HepG2 (cell line): Measurements from ENCODE around the gene GCH1. TPM values are rescaled to one million over a fixed set of nuclear protein-coding genes. Genes with fewer than 3 reads are reported as not detected.

Source experiments
- ATAC-seq: fragments of 200-7000 bp; cut with Tn5 transposase; 3 replicates; pipeline ENCODE4 v1.9.1; 2020; ENCODE audit warnings: mild to moderate bottlenecking, moderate library complexity
- BruUV-seq: library from RNA; stranded (reverse); fragments of 400-500 nt; replicated peaks from 2 replicates; lab custom pipeline; 2021; lab: Mats Ljungman, UMichigan
- CTCF ChIA-PET: fragments of 300-600 bp; formaldehyde crosslinking; extraction: SDS; loops from one replicate; lab custom pipeline; 2021; ENCODE audit warnings: low total read pairs, inconsistent platforms, low intra/inter-chr PET ratio; lab: Yijun Ruan, JAX
- POLR2A ChIA-PET: fragments of 350-600 bp; sonication (Branson Sonifier 250); formaldehyde crosslinking; loops from one replicate; lab custom pipeline; 2020; ENCODE audit warnings: antibody characterized with exemption, inconsistent platforms; lab: Yijun Ruan, JAX
- DNase-seq: peaks from one replicate; pipeline ENCODE4 v3.0.0-alpha.2; 2015; ENCODE audit warnings: low spot score
- FAIRE-seq: peaks from 3 replicates; lab custom pipeline; 2011; peaks lifted over from hg19 to GRCh38; lab: Jason Lieb, UNC
- H2AFZ ChIP-seq: one replicate; pipeline ENCODE4 v1.6.1; 2011; ENCODE audit warnings: low read length, inconsistent platforms
- H3K27ac ChIP-seq: fragments of 300-600 bp; 3 replicates; pipeline ENCODE4 v1.8.0; 2011; ENCODE audit warnings: mixed run types, mild to moderate bottlenecking, mixed read lengths, low read length, inconsistent platforms; ENCODE audit not compliant: insufficient read depth; ENCODE audit errors: extremely low read length
- H3K27me3 ChIP-seq, 2 experiments: fragments of 200-600 bp in 1 of 2; 2 replicates in 1 of 2; 3 replicates in 1 of 2; pipeline versions ENCODE4 v1.6.0 to v1.8.0; 2011; ENCODE audit warnings: low read length in 2 of 2, mild to moderate bottlenecking in 2 of 2, moderate library complexity in 2 of 2, inconsistent platforms in 1 of 2; ENCODE audit not compliant: insufficient read depth in 2 of 2, control insufficient read depth in 1 of 2
- H3K36me3 ChIP-seq, 2 experiments: fragments of 200-600 bp in 1 of 2; replicated peaks in 1 of 2; 2 replicates in 1 of 2; 3 replicates in 1 of 2; pipeline versions ENCODE4 v1.5.1 to v1.8.0; 2011; ENCODE audit warnings: low read length in 2 of 2, inconsistent platforms in 1 of 2; ENCODE audit not compliant: insufficient read depth in 2 of 2, control insufficient read depth in 1 of 2
- H3K4me1 ChIP-seq: 2 replicates; pipeline ENCODE4 v1.5.1; 2012; ENCODE audit warnings: low read length, inconsistent platforms; ENCODE audit not compliant: insufficient read depth
- H3K4me2 ChIP-seq: 2 replicates; pipeline ENCODE4 v1.6.0; 2011; ENCODE audit warnings: low read depth, low read length, inconsistent platforms
- H3K4me3 ChIP-seq, 3 experiments: fragments of 200-600 bp in 1 of 3; sonication (generic), shearing (Covaris generic) in 1 of 3; replicated peaks in 1 of 3; 2 replicates each; pipeline ENCODE4 v1.5.1; 2011 to 2016; ENCODE audit warnings: low read length in 3 of 3, inconsistent platforms in 2 of 3, low read depth in 2 of 3, mild to moderate bottlenecking in 2 of 3, control low read depth in 1 of 3, mixed read lengths in 1 of 3; ENCODE audit not compliant: insufficient read depth in 1 of 3
- H3K79me2 ChIP-seq: one replicate; pipeline ENCODE4 v1.6.1; 2011; ENCODE audit warnings: low read length, inconsistent platforms; ENCODE audit not compliant: insufficient read depth
- H3K9ac ChIP-seq: 2 replicates; pipeline ENCODE4 v1.6.0; 2011; ENCODE audit warnings: mild to moderate bottlenecking, low read depth, low read length, inconsistent platforms; ENCODE audit not compliant: insufficient read depth
- H3K9me3 ChIP-seq: 2 replicates; pipeline ENCODE4 v1.5.1; 2012; ENCODE audit warnings: mild to moderate bottlenecking, low read length
- H4K20me1 ChIP-seq: 2 replicates; pipeline ENCODE4 v1.6.0; 2011; ENCODE audit warnings: inconsistent platforms, mild to moderate bottlenecking, low read length, moderate library complexity; ENCODE audit not compliant: insufficient read depth
- FOXP4 ChIP-seq: sonication (generic); formaldehyde crosslinking; IDR thresholded peaks from 2 replicates; pipeline ENCODE4 v1.4.0; 2020; ENCODE audit warnings: missing genetic modification reagents
- HOXD1 ChIP-seq: sonication (generic); formaldehyde crosslinking; IDR thresholded peaks from 2 replicates; pipeline ENCODE4 v1.5.0; 2020; ENCODE audit warnings: missing genetic modification reagents
- ZBTB1 ChIP-seq: sonication (generic); formaldehyde crosslinking; IDR thresholded peaks from 2 replicates; pipeline ENCODE4 v1.4.0; 2020; ENCODE audit warnings: missing genetic modification reagents, borderline replicate concordance
- ZBTB7A ChIP-seq: sonication (generic); formaldehyde crosslinking; IDR thresholded peaks from 2 replicates; pipeline ENCODE4 v1.8.0; 2022; ENCODE audit warnings: mild to moderate bottlenecking, missing genetic modification reagents
- ZFP37 ChIP-seq: sonication (generic); formaldehyde crosslinking; IDR thresholded peaks from 2 replicates; pipeline ENCODE4 v1.4.0; 2020; ENCODE audit warnings: missing genetic modification reagents, borderline replicate concordance
- ZNF225 ChIP-seq: sonication (generic); formaldehyde crosslinking; IDR thresholded peaks from 2 replicates; pipeline ENCODE4 v1.4.0; 2020; ENCODE audit warnings: mild to moderate bottlenecking, missing genetic modification reagents
- ZNF33B ChIP-seq: sonication (generic); formaldehyde crosslinking; IDR thresholded peaks from 2 replicates; pipeline ENCODE4 v1.5.1; 2020; ENCODE audit warnings: mild to moderate bottlenecking, missing genetic modification reagents
- ZNF430 ChIP-seq: sonication (generic); formaldehyde crosslinking; IDR thresholded peaks from 2 replicates; pipeline ENCODE4 v1.9.0; 2021; ENCODE audit warnings: mild to moderate bottlenecking, missing genetic modification reagents
- ZNF432 ChIP-seq: sonication (generic); formaldehyde crosslinking; IDR thresholded peaks from 2 replicates; pipeline ENCODE4 v1.5.0; 2020; ENCODE audit warnings: missing genetic modification reagents, mild to moderate bottlenecking, borderline replicate concordance
- ZNF468 ChIP-seq: sonication (generic); formaldehyde crosslinking; IDR thresholded peaks from 2 replicates; pipeline ENCODE4 v1.8.0; 2022; ENCODE audit warnings: mild to moderate bottlenecking, moderate library complexity, missing genetic modification reagents
- WGBS: methylation state at CpG from one replicate; pipeline ENCODE4 v1.1.6; 2017; ENCODE audit warnings: low lambda C conversion rate; 5-methylcytosine and 5-hydroxymethylcytosine counted together
- in situ Hi-C: cut with HindIII; loops from 2 replicates; pipeline ENCODE4 v1.10.0; 2017; ENCODE audit warnings: low pct_unique_long_range_greater_than_20kb; ENCODE audit not compliant: extremely low pct_ligation_motif_present
- intact Hi-C: fragments of 100-400 bp; cut with micrococcal nuclease; formaldehyde crosslinking; loops from one replicate; pipeline ENCODE4 v1.10.0; 2022; ENCODE audit not compliant: unreplicated experiment
- polyA plus RNA-seq, 8 experiments: library from polyadenylated mRNA; depleted of rRNA in 3 of 8; stranded (reverse) in 7 of 8; unstranded in 1 of 8; fragments of >200 nt; fragmentation: Illumina TruSeq in 4 of 8; extraction: Trizol in 4 of 8; gene quantifications; 2 replicates each; pipeline versions ENCODE4 v1.2.1 to v1.2.3, GENCODE V29; 2011 to 2016; ENCODE audit warnings: low read depth in 4 of 8, missing spikeins in 1 of 8, mixed read lengths in 1 of 8; ENCODE audit not compliant: insufficient read depth in 1 of 8
- total RNA-seq, 5 experiments: library from RNA; depleted of rRNA; stranded (reverse); fragments of >200 nt; fragmentation: Illumina TruSeq; extraction: Trizol; gene quantifications; 2 replicates each; pipeline ENCODE4 v1.2.3, GENCODE V29; 2016; ENCODE audit warnings: low read depth in 1 of 5
- TF ChIP-seq, protein P1 (sequence below): sonication (generic); formaldehyde crosslinking; IDR thresholded peaks from 2 replicates; pipeline ENCODE4 v1.5.0; 2020; ENCODE audit warnings: mild to moderate bottlenecking, low read depth, missing genetic modification reagents, borderline replicate concordance

The GCH1 gene
- total and polyA plus RNA-seq, 2 of the 13 experiments (the other 11 are each of a cell fraction or from before 2014, with no cell fraction given), result 15.0 to 25.2 TPM

- Histone ChIP-seq H3K27ac (no peak overlapping the region), H3K4me2 (no peak overlapping the region), H3K36me3 (no peaks in the 10 kb centered on the region), H4K20me1 (no peaks in the 10 kb centered on the region), H3K79me2 (no peaks in the 10 kb centered on the region), H2AFZ (no peak overlapping the region), H3K4me3 (no peak overlapping the region), H3K9ac (no peak overlapping the region), H3K4me1 (peaks cover 6% of the 10 kb centered on the region), H3K27me3 (no peaks in the 10 kb centered on the region), H3K9me3 (no peaks in the 10 kb centered on the region)
- intact Hi-C loops (no loop called here), in situ Hi-C loops (no loop called here)
- TF ChIP-seq ZBTB7A (CRISPR knock-in tag), result no peak
- no peak for TF ChIP-seq ZFP37 (CRISPR knock-in tag)
- no peak for TF ChIP-seq FOXP4 (CRISPR knock-in tag)
- no peak for TF ChIP-seq ZBTB1
- no peak for TF ChIP-seq ZNF225
- TF ChIP-seq ZNF430 (CRISPR knock-in tag), result no peak
- no peak for TF ChIP-seq ZNF432 (CRISPR knock-in tag)
- no peak for TF ChIP-seq ZNF33B
- TF ChIP-seq, protein P1, sequence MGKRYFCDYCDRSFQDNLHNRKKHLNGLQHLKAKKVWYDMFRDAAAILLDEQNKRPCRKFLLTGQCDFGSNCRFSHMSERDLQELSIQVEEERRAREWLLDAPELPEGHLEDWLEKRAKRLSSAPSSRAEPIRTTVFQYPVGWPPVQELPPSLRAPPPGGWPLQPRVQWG (CRISPR knock-in tag), result no peak
- no peak for TF ChIP-seq ZNF468
- no peak for TF ChIP-seq HOXD1 (CRISPR knock-in tag)
- ChIA-PET CTCF (no interaction called here), POLR2A (no interaction called here)
- FAIRE-seq (no peak), ATAC-seq (peak; percentile 65; the same call in 2 of the 3 replicates), DNase-seq (no peak)
- 56% methylated on average over 3 of the region's 3 CpGs for WGBS
- no TSS peak for BruUV-seq
These were observed 20.0 kb upstream of the GCH1 start for GRCh38 chr14:54922598-54922997.
